GM12865 (cell line): ENCODE measurements around the gene ASCC1.
A peak's percentile ranks its signal among the peaks of the same experiment; 100 is the strongest.

Source experiments
- DNase-seq: peaks from one replicate; pipeline ENCODE4 v3.0.0; 2010; ENCODE audit warnings: low read depth
- H3K4me3 ChIP-seq: 2 replicates; pipeline ENCODE4 v1.5.1; 2011; ENCODE audit warnings: mild to moderate bottlenecking, low read depth, low read length, control low read depth
- CTCF ChIP-seq: IDR thresholded peaks from 2 replicates; pipeline ENCODE4 v1.5.1; 2011; ENCODE audit warnings: low read length, control low read depth, low read depth, inconsistent platforms; ENCODE audit not compliant: insufficient read depth; ENCODE audit errors: missing control alignments

The ASCC1 gene

GRCh38 chr10:72087392-72087968 lies 128.6 kb downstream of the ASCC1 start:
- no peak for DNase-seq

GRCh38 chr10:72086466-72087391 lies 129.3 kb downstream of the ASCC1 start:
- peak; percentile 33 for DNase-seq
- TF ChIP-seq CTCF = no peak
- H3K4me3 ChIP-seq = peak overlapping the region; percentile 46

More at GRCh38 chr10:72087392-72087968, 128.6 kb downstream of the ASCC1 start:
- H3K4me3 ChIP-seq = peak overlapping the region; percentile 46
- TF ChIP-seq CTCF = no peak

GRCh38 chr10:72085864-72086465 lies 130.1 kb downstream of the ASCC1 start:
- no peak overlapping the region for H3K4me3 ChIP-seq
- DNase-seq = no peak
- no peak for TF ChIP-seq CTCF

GRCh38 chr10:72085166-72085565 lies 130.9 kb downstream of the ASCC1 start:
- H3K4me3 ChIP-seq = no peak overlapping the region
- DNase-seq = no peak

GRCh38 chr10:72083790-72084459 lies 132.2 kb downstream of the ASCC1 start:
- TF ChIP-seq CTCF = no peak
- DNase-seq = no peak
- no peak overlapping the region for H3K4me3 ChIP-seq

More at GRCh38 chr10:72085166-72085565, 130.9 kb downstream of the ASCC1 start:
- TF ChIP-seq CTCF = no peak

GRCh38 chr10:72082856-72083789 lies 133.0 kb downstream of the ASCC1 start:
- TF ChIP-seq CTCF = no peak
- no peak overlapping the region for H3K4me3 ChIP-seq
- DNase-seq = no peak
